HepG2 (cell line): ENCODE results near the gene PRDM15. TPM values are rescaled to one million over a fixed set of nuclear protein-coding genes. Genes with fewer than 3 reads are reported as not detected.

Experiments used
- ATAC-seq: fragments of 200-7000 bp; cut with Tn5 transposase; 3 replicates; pipeline ENCODE4 v1.9.1; 2020; ENCODE audit warnings: mild to moderate bottlenecking, moderate library complexity
- BruUV-seq: library from RNA; stranded (reverse); fragments of 400-500 nt; replicated peaks from 2 replicates; lab custom pipeline; 2021; lab: Mats Ljungman, UMichigan
- CTCF ChIA-PET: fragments of 300-600 bp; formaldehyde crosslinking; extraction: SDS; loops from one replicate; lab custom pipeline; 2021; ENCODE audit warnings: low total read pairs, inconsistent platforms, low intra/inter-chr PET ratio; lab: Yijun Ruan, JAX
- POLR2A ChIA-PET: fragments of 350-600 bp; sonication (Branson Sonifier 250); formaldehyde crosslinking; loops from one replicate; lab custom pipeline; 2020; ENCODE audit warnings: antibody characterized with exemption, inconsistent platforms; lab: Yijun Ruan, JAX
- DNase-seq: peaks from one replicate; pipeline ENCODE4 v3.0.0-alpha.2; 2015; ENCODE audit warnings: low spot score
- FAIRE-seq: peaks from 3 replicates; lab custom pipeline; 2011; peaks lifted over from hg19 to GRCh38; lab: Jason Lieb, UNC
- H2AFZ ChIP-seq: one replicate; pipeline ENCODE4 v1.6.1; 2011; ENCODE audit warnings: low read length, inconsistent platforms
- H3K27ac ChIP-seq: fragments of 300-600 bp; 3 replicates; pipeline ENCODE4 v1.8.0; 2011; ENCODE audit warnings: mixed run types, mild to moderate bottlenecking, mixed read lengths, low read length, inconsistent platforms; ENCODE audit not compliant: insufficient read depth; ENCODE audit errors: extremely low read length
- H3K27me3 ChIP-seq, 2 experiments: fragments of 200-600 bp in 1 of 2; 2 replicates in 1 of 2; 3 replicates in 1 of 2; pipeline versions ENCODE4 v1.6.0 to v1.8.0; 2011; ENCODE audit warnings: low read length in 2 of 2, mild to moderate bottlenecking in 2 of 2, moderate library complexity in 2 of 2, inconsistent platforms in 1 of 2; ENCODE audit not compliant: insufficient read depth in 2 of 2, control insufficient read depth in 1 of 2
- H3K36me3 ChIP-seq, 2 experiments: fragments of 200-600 bp in 1 of 2; replicated peaks in 1 of 2; 2 replicates in 1 of 2; 3 replicates in 1 of 2; pipeline versions ENCODE4 v1.5.1 to v1.8.0; 2011; ENCODE audit warnings: low read length in 2 of 2, inconsistent platforms in 1 of 2; ENCODE audit not compliant: insufficient read depth in 2 of 2, control insufficient read depth in 1 of 2
- H3K4me1 ChIP-seq: 2 replicates; pipeline ENCODE4 v1.5.1; 2012; ENCODE audit warnings: low read length, inconsistent platforms; ENCODE audit not compliant: insufficient read depth
- H3K4me2 ChIP-seq: 2 replicates; pipeline ENCODE4 v1.6.0; 2011; ENCODE audit warnings: low read depth, low read length, inconsistent platforms
- H3K4me3 ChIP-seq, 3 experiments: fragments of 200-600 bp in 1 of 3; sonication (generic), shearing (Covaris generic) in 1 of 3; replicated peaks in 1 of 3; 2 replicates each; pipeline ENCODE4 v1.5.1; 2011 to 2016; ENCODE audit warnings: low read length in 3 of 3, inconsistent platforms in 2 of 3, low read depth in 2 of 3, mild to moderate bottlenecking in 2 of 3, control low read depth in 1 of 3, mixed read lengths in 1 of 3; ENCODE audit not compliant: insufficient read depth in 1 of 3
- H3K79me2 ChIP-seq: one replicate; pipeline ENCODE4 v1.6.1; 2011; ENCODE audit warnings: low read length, inconsistent platforms; ENCODE audit not compliant: insufficient read depth
- H3K9ac ChIP-seq: 2 replicates; pipeline ENCODE4 v1.6.0; 2011; ENCODE audit warnings: mild to moderate bottlenecking, low read depth, low read length, inconsistent platforms; ENCODE audit not compliant: insufficient read depth
- H3K9me3 ChIP-seq: 2 replicates; pipeline ENCODE4 v1.5.1; 2012; ENCODE audit warnings: mild to moderate bottlenecking, low read length
- H4K20me1 ChIP-seq: 2 replicates; pipeline ENCODE4 v1.6.0; 2011; ENCODE audit warnings: inconsistent platforms, mild to moderate bottlenecking, low read length, moderate library complexity; ENCODE audit not compliant: insufficient read depth
- ADNP ChIP-seq: sonication (generic); formaldehyde crosslinking; IDR thresholded peaks from 2 replicates; pipeline ENCODE4 v1.4.0; 2020; ENCODE audit warnings: missing genetic modification reagents
- HDAC1 ChIP-seq: sonication (generic); formaldehyde crosslinking; IDR thresholded peaks from 2 replicates; pipeline ENCODE4 v1.5.1; 2020; ENCODE audit warnings: mild to moderate bottlenecking, missing genetic modification reagents
- HNRNPL ChIP-seq: fragments of 200-400 bp; formaldehyde crosslinking; IDR thresholded peaks from 2 replicates; pipeline ENCODE4 v1.6.1; 2017; ENCODE audit warnings: mild to moderate bottlenecking, low read depth, low read length
- KAT7 ChIP-seq: IDR thresholded peaks from 2 replicates; pipeline ENCODE4 v1.6.1; 2018; ENCODE audit warnings: borderline replicate concordance, missing compliant biosample characterization
- MTA1 ChIP-seq: sonication (generic); formaldehyde crosslinking; IDR thresholded peaks from 2 replicates; pipeline ENCODE4 v1.4.0; 2020; ENCODE audit warnings: missing genetic modification reagents, mild to moderate bottlenecking, borderline replicate concordance
- MXI1 ChIP-seq: IDR thresholded peaks from 3 replicates; pipeline ENCODE4 v1.6.1; 2012; ENCODE audit warnings: low read depth, low read length, inconsistent platforms, borderline replicate concordance
- SP5 ChIP-seq: IDR thresholded peaks from 2 replicates; pipeline ENCODE4 v1.6.1; 2016; ENCODE audit warnings: low read depth, borderline replicate concordance
- YEATS4 ChIP-seq: sonication (generic); formaldehyde crosslinking; IDR thresholded peaks from 2 replicates; pipeline ENCODE4 v1.4.0; 2020; ENCODE audit warnings: missing genetic modification reagents, borderline replicate concordance
- ZMYM3 ChIP-seq: sonication (generic); formaldehyde crosslinking; IDR thresholded peaks from 2 replicates; pipeline ENCODE4 v1.5.1; 2020; ENCODE audit warnings: mild to moderate bottlenecking, missing genetic modification reagents
- ZNF121 ChIP-seq: sonication (generic); formaldehyde crosslinking; IDR thresholded peaks from 2 replicates; pipeline ENCODE4 v1.5.0; 2020; ENCODE audit warnings: mild to moderate bottlenecking, missing genetic modification reagents
- WGBS: methylation state at CpG from one replicate; pipeline ENCODE4 v1.1.6; 2017; ENCODE audit warnings: low lambda C conversion rate; 5-methylcytosine and 5-hydroxymethylcytosine counted together
- in situ Hi-C: cut with HindIII; loops from 2 replicates; pipeline ENCODE4 v1.10.0; 2017; ENCODE audit warnings: low pct_unique_long_range_greater_than_20kb; ENCODE audit not compliant: extremely low pct_ligation_motif_present
- intact Hi-C: fragments of 100-400 bp; cut with micrococcal nuclease; formaldehyde crosslinking; loops from one replicate; pipeline ENCODE4 v1.10.0; 2022; ENCODE audit not compliant: unreplicated experiment
- polyA plus RNA-seq, 8 experiments: library from polyadenylated mRNA; depleted of rRNA in 3 of 8; stranded (reverse) in 7 of 8; unstranded in 1 of 8; fragments of >200 nt; fragmentation: Illumina TruSeq in 4 of 8; extraction: Trizol in 4 of 8; gene quantifications; 2 replicates each; pipeline versions ENCODE4 v1.2.1 to v1.2.3, GENCODE V29; 2011 to 2016; ENCODE audit warnings: low read depth in 4 of 8, missing spikeins in 1 of 8, mixed read lengths in 1 of 8; ENCODE audit not compliant: insufficient read depth in 1 of 8
- total RNA-seq, 5 experiments: library from RNA; depleted of rRNA; stranded (reverse); fragments of >200 nt; fragmentation: Illumina TruSeq; extraction: Trizol; gene quantifications; 2 replicates each; pipeline ENCODE4 v1.2.3, GENCODE V29; 2016; ENCODE audit warnings: low read depth in 1 of 5
- TF ChIP-seq, protein P1 (sequence below): sonication (generic); formaldehyde crosslinking; IDR thresholded peaks from 2 replicates; pipeline ENCODE4 v1.5.1; 2020; ENCODE audit warnings: mild to moderate bottlenecking, missing genetic modification reagents, moderate library complexity
- TF ChIP-seq, protein P2 (sequence below): sonication (generic); formaldehyde crosslinking; IDR thresholded peaks from 2 replicates; pipeline ENCODE4 v1.4.0; 2020; ENCODE audit warnings: missing genetic modification reagents

The PRDM15 gene
- total and polyA plus RNA-seq, 2 of the 13 experiments (the other 11 are each of a cell fraction or from before 2014, with no cell fraction given): 4.0 to 6.9 TPM

GRCh38 chr21:41876928-41877652 is 2.1 kb downstream of the PRDM15 start:
- in situ Hi-C loops: no loop called here
- ATAC-seq: no peak
- Histone ChIP-seq H3K36me3 (no peaks in the 10 kb centered on the region), H3K4me2 (peak overlapping the region; percentile 86), H4K20me1 (no peaks in the 10 kb centered on the region), H3K27ac (no peak overlapping the region), H3K9me3 (no peaks in the 10 kb centered on the region), H3K4me1 (peaks cover 28% of the 10 kb centered on the region), H2AFZ (no peak overlapping the region), H3K79me2 (peaks cover 28% of the 10 kb centered on the region), H3K27me3 (no peaks in the 10 kb centered on the region), H3K4me3 (no peak overlapping the region), H3K9ac (no peak overlapping the region)
- no TSS peak for BruUV-seq
- POLR2A ChIA-PET: interaction anchor here (1.0 to 1.2 kb wide), 4 partner anchors 14 to 264 kb away, joined by 3 to 6 read pairs (median 4); no protein-coding TSS in a partner anchor
- intact Hi-C loops: no loop called here
- 97% methylated on average over 10 of the region's 11 CpGs for WGBS
- DNase-seq: no peak
- CTCF ChIA-PET: no interaction called here
- FAIRE-seq: no peak
- TF ChIP-seq MTA1 (CRISPR knock-in tag) (no peak), KAT7 (no peak), HDAC1 (CRISPR knock-in tag) (0 out of 2 replicates have a peak, but pooled peaks have one; percentile 10), HNRNPL (0 out of 2 replicates have a peak, but pooled peaks have one; percentile 24), SP5 (no peak), YEATS4 (CRISPR knock-in tag) (no peak), ZNF121 (peak; percentile 95), ADNP (CRISPR knock-in tag) (peak; percentile 46; the same call in 1 of the 2 replicates), ZMYM3 (CRISPR knock-in tag) (peak; percentile 64), MXI1 (no peak)
- TF ChIP-seq, protein P1, sequence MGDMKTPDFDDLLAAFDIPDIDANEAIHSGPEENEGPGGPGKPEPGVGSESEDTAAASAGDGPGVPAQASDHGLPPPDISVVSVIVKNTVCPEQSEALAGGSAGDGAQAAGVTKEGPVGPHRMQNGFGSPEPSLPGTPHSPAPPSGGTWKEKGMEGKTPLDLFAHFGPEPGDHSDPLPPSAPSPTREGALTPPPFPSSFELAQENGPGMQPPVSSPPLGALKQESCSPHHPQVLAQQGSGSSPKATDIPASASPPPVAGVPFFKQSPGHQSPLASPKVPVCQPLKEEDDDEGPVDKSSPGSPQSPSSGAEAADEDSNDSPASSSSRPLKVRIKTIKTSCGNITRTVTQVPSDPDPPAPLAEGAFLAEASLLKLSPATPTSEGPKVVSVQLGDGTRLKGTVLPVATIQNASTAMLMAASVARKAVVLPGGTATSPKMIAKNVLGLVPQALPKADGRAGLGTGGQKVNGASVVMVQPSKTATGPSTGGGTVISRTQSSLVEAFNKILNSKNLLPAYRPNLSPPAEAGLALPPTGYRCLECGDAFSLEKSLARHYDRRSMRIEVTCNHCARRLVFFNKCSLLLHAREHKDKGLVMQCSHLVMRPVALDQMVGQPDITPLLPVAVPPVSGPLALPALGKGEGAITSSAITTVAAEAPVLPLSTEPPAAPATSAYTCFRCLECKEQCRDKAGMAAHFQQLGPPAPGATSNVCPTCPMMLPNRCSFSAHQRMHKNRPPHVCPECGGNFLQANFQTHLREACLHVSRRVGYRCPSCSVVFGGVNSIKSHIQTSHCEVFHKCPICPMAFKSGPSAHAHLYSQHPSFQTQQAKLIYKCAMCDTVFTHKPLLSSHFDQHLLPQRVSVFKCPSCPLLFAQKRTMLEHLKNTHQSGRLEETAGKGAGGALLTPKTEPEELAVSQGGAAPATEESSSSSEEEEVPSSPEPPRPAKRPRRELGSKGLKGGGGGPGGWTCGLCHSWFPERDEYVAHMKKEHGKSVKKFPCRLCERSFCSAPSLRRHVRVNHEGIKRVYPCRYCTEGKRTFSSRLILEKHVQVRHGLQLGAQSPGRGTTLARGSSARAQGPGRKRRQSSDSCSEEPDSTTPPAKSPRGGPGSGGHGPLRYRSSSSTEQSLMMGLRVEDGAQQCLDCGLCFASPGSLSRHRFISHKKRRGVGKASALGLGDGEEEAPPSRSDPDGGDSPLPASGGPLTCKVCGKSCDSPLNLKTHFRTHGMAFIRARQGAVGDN (CRISPR knock-in tag): no peak
- TF ChIP-seq, protein P2, sequence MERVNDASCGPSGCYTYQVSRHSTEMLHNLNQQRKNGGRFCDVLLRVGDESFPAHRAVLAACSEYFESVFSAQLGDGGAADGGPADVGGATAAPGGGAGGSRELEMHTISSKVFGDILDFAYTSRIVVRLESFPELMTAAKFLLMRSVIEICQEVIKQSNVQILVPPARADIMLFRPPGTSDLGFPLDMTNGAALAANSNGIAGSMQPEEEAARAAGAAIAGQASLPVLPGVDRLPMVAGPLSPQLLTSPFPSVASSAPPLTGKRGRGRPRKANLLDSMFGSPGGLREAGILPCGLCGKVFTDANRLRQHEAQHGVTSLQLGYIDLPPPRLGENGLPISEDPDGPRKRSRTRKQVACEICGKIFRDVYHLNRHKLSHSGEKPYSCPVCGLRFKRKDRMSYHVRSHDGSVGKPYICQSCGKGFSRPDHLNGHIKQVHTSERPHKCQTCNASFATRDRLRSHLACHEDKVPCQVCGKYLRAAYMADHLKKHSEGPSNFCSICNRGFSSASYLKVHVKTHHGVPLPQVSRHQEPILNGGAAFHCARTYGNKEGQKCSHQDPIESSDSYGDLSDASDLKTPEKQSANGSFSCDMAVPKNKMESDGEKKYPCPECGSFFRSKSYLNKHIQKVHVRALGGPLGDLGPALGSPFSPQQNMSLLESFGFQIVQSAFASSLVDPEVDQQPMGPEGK: 0 out of 2 replicates have a peak, but pooled peaks have one; percentile 34
